ENCODE results near the gene NKAIN4.

NKAIN4 gene

GRCh38 chr20:63273635-63274380 is 19.5 kb upstream of the NKAIN4 start:
- DNase-seq (ENCODE audit: low spot score) = peak; percentile 36

- no peak for DNase-seq (ENCODE audit: low spot score)
Measured at GRCh38 chr20:63273059-63273579, 18.9 kb upstream of the NKAIN4 start.

GRCh38 chr20:63272105-63273058 is 18.1 kb upstream of the NKAIN4 start, which contains the start of gene ARFGAP1:
ARFGAP1 (plus strand) TSS chr20:63272813; CDS start chr20:63275581, 2,768 bp downstream.
- peak; percentile 82 for DNase-seq (ENCODE audit: low spot score)

DNA sequence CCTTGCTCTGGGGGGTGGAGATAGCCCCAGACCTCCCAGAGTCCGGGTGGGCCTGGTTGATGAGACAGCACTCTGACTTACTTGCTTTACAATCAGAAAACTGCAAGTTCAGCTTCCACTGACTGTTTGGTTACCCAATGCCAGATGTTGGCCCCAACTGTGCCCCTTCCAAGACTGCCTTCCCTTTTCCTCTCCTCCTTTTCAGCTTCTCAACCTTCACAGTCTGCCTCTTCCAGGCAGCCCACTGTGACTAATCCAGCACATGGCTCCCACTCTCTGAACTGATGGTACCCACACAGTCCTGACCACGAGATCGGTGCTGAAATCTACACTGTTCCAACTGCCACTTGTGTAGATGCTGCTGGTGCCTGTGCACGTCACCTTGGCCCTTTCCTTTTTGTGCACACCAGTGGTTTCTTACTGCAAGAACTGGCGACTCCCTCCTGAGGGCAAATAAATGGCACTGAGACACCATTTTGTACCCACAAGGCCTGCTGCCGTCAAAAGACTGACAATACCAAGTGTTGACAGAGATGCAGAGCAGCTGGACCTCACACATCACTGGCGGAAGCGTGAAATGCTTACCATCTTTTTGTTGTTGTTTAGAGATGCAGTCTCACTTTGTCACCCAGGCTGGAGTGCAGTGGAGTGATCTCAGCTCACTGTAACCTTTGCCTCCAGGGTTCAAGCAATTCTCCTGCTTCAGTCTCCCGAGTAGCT is 16.5 kb upstream of the NKAIN4 start:
- DNase-seq (ENCODE audit: low spot score) = no peak

DNA sequence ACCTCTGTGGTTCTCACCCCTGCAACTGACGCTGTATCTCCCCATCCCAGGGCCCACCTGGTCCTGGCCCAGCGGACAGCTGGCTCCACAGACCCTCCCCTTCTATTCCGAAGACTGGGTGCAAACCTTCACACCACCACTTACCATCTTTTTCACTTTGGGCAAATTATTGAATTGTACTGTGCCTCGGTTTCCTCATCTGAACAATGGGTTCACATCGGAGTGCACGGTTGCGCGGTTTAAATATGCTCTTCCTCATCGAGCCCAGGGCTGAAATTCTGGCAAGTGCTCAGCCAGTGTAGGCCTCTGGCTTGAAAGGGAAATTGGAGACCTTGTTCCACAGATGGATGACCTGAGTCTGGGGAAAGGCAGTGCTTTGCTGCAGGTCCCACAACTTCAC is 15.5 kb upstream of the NKAIN4 start:
- DNase-seq (ENCODE audit: low spot score) = no peak

GRCh38 chr20:63268671-63269439 is 14.6 kb upstream of the NKAIN4 start:
- DNase-seq (ENCODE audit: low spot score) = no peak

- DNase-seq (ENCODE audit: low spot score) = no peak
Measured at GRCh38 chr20:63268256-63268655, 14.0 kb upstream of the NKAIN4 start.

DNA sequence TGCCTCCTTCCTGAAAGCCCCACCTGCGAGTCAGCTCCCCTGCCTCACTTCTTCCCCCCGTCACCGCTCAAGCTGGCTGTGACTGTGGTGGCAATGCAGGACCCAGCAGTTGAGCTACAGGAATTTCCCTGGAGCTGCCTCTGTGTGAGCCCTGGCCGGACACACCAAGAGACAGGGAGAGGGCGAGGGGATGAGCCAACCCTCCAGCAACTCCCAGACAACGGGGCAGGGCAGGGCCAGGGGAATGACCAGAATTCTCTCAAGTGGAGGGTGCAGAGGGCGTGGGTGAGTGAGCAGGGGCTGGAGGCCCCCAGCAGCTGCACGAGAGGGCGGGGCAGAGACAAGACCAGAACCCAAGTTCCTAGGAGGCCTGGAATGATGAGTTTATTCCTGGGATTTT is 13.4 kb upstream of the NKAIN4 start:
- DNase-seq (ENCODE audit: low spot score) = no peak

DNA sequence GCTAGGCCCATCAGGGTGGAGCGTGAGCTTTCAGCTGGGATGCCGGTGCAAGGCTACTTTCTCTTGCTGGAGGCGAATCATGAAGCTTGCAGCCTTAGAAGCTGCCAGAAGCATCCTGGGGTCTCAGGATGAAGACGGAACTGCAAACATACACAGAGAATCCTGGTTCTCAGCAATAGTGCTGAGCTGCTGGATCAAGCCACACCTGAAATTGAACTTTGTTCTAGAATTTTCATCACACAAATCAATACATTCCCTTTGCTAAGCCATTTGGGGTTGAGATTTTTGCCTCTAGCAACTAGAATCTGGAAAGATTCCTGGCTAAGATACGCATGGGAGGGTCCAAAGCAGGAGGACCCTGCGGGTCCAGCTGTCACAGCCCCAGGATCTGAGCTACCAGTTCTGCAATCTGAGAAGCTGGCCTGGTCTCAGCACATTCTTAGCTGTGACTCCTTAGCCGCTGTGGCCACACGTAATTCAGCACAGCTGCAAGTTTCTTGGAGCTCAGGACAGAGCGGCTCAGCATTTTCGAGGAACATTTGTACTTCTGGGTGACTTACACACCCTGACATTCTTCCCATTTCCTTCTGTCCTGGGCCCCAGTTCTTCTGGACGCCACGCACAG is 11.7 kb upstream of the NKAIN4 start:
- no peak for DNase-seq (ENCODE audit: low spot score)

GRCh38 chr20:63264519-63264918 is 10.3 kb upstream of the NKAIN4 start:
- DNase-seq (ENCODE audit: low spot score) = no peak

- DNase-seq (ENCODE audit: low spot score) = no peak
Measured at GRCh38 chr20:63264000-63264399, 9.7 kb upstream of the NKAIN4 start.

DNA sequence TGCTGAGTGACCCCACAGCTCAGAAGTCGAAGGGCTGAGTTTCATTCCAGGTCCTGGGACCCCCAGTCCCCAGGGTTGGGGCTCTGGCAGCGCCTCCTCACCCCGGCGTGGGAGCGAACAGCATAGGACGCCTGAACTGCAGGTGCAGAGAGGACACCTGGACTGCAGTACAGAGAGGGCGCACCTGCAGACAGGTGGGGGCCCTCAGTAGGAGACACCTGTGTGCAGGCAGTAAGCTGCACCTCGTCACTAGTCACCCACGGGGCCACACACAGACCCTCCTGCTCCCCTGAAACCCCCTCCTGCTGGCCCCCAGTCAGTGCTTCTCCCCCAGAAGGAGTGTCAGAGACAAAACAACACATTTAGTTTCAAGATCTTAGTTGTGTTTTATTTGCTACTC is 8.6 kb upstream of the NKAIN4 start:
- no peak for DNase-seq (ENCODE audit: low spot score)

DNA sequence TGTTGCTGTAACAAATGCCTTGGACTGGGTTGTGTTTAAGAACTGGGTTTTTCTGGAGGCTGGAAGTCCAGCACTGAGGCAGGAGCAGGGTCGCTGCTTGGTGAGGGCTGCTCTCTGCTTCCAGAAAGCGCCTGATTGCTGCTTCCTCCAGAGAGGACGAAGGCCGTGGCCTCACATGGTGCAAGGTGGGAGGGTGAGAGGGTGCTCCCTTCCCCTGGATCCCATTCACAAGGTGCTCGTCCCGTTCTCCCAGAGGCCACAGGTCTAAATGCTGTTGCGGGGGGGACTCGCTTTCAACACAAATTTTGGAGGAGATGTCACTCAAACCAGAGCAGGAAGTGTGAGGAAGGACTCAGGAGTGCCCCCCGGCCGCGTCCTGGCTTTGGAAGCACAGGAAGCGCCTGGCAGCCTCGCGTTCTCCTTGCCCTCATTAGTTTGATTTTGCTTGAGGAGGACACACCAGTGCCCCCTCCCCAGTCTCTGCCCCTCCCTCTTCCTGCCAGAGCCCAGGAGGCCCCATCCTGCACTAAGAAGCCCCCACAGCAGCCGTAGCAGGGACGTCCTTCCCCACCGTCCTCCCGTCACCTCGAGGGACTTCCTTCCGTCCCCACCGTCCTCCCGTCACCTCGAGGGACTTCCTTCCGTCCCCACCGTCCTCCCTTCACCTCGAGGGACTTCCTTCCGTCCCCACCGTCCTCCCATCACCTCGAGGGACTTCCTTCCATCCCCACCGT is 7.7 kb upstream of the NKAIN4 start:
- DNase-seq (ENCODE audit: low spot score) = no peak

DNA sequence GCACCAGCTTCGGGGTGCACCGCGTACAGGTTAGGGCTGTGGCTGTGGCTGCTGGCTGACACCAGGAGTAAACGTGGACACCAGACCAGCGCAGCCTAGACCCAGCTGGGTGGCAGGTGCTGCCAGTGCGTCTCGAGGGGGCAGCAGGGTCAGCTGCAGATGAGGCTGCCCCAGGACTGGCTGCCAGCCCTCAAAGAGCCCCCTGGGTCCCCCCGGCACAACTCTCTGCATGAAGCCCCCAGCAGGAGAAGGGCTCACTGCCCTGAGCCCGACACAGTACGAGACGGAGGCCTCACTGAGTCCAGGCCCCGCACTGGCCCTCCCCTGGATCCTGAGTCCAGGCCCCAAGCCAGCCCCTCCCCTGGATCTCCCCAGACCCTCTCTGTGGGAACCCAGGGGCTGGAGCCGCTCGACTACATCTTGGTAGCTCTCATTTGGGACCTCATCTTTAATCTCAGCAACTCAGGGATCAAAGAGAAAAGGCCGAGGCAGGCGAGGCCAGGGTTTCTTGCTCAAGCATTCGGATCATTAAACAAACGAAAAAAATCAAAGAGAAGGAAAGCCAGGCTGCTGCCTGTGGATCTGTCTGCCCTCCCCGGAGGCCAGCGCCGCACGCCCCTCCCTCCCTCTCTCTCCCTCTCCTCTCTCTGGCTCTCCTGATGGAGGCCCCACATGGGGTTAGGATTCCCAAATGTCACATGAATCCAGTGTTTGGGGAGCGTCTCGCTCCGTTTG is 7.0 kb upstream of the NKAIN4 start:
- no peak for DNase-seq (ENCODE audit: low spot score)

DNA sequence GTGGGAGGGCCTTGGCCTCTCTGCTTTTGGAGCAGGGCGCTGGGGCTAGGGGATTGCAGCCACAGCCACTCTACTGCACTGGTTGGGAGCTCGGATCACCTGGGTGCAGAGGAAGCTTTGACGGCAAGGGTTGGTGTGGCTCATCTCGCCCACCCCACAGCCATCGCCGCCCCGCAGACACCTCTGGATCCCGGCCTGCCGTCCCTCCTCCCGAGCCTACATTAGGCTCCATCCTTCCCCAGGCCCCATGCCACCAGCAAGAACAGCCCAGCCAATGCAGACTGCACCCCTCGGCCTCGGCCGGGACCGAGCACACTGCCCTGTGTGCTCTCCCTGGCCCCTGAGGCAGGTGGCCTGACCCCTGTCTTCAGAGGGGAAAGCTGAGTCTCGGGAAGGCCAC is 6.3 kb upstream of the NKAIN4 start:
- no peak for DNase-seq (ENCODE audit: low spot score)

DNA sequence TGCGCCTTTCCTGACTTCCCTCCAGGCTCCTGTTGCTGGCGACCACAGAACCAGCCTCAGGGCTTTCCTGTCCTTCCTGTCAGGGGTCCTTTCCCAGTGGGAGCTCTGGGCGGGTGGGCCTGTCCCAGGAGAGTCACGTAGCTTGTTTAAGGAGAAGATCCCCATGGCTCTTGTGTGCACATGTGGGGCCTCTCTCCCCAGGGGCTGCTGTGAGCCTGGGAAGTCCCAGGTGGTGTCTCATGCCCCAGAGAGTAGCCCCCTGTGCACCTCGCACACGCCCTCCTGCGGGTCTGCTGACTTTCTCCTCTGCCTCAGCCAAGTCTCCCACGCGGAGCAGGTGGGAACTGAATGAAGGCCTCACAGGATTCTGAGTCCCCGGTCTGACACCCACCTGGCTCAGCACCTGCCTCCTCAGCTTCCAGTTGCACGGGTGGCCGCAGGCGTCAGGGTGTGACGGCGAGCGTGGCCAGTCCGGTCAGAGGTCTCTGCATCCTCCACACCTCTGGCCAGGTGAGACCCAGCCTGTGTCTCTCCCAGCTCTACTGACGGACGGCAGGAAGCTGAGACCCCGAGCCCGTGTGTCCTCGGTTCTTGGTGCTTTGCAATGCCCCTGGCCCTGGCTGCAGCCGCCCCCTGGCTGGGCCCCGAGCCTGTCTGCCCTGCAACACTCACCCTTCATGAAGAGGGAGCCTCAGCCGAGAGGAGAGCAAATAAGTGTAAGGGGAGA is 5.6 kb upstream of the NKAIN4 start:
- DNase-seq (ENCODE audit: low spot score) = no peak

DNA sequence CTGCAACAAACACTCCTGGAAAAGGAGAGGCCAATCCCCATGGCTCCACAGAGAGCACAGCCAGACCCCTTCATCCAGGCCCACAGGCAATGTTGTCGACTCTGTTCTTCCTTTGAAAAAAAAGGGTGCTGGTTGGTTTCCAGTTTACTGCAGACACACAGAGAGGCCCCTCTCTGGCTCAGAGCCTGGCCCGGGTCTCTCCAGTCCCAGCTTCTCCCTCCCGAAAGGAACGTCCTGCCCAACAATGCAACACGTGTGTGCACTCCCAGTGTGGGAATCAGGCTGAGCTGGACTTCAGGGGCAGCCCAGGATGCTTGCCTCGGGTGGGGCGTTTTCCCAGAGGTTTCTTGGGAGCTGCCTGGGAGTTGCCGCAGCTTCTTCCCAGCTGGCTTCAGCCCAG is 4.5 kb upstream of the NKAIN4 start:
- DNase-seq (ENCODE audit: low spot score) = no peak

GRCh38 chr20:63257629-63258028 is 3.4 kb upstream of the NKAIN4 start:
- no peak for DNase-seq (ENCODE audit: low spot score)

DNA sequence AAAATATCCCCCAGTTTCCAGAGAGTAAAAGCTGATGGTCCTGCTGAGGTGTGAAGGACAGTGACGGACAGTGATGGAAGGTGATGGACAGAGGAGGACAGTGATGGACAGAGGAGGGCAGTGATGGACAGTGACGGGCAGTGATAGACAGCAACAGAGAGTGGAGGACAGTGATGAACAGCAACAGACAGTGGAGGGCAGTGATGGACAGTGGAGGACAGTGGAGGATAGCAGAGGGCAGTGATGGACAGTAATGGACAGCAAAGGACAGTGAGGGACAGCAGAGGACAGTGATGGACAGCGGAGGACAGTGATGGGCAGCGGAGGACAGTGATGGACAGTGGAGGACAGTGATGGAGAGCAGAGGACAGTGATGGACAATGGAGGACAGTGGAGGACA is 2.7 kb upstream of the NKAIN4 start:
- no peak for DNase-seq (ENCODE audit: low spot score)
